Measurements from ENCODE around the gene WDR35. TPM values are rescaled to one million over a fixed set of nuclear protein-coding genes. Genes with fewer than 3 reads are reported as not detected.
A peak's percentile ranks its signal among the peaks of the same experiment; 100 is the strongest.

The WDR35 gene
- total RNA-seq, 1 experiment from 2014 or later: 15.5 TPM

DNA sequence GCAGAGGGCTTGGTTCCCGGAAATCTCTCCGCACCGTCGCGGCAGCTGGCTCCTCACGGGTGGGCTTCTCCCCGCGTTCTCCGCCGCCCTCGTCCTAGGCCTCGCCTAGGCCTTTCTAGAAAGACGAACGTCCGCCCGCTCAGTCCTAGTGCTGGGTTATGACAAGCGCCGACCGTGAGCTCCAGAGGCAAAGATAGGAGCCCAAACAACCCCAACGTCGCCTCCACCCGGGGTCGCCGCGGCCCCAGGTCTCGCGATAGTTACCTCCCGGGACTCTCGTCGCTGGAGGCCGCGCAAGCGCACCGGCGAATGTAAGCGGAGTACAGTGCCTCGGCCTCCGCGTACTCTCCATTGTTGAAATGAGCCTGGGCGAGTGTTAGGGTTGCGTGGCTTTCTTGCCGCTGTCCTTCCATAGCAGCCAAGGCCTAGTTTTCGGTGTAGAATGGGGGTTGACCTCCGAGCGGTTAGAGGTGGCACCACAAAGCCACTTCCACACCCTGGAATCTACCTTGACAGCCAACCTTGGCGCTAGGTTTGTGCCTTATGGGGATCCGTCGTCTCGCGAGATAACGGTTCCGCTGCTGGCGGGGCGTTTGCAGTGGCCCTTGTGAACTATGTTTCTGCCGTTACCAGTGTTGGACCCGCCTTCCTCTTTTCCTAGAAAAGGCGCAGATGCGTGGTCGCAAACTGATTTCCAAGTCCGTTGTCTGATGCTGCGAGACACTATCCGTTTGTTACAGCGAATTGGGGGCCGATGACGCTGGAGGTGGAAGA lies 88.3 kb downstream of the WDR35 start, which contains the start of gene TTC32 (continued):
- TF ChIP-seq ZNF671 (CRISPR knock-in tag; IDR thresholded peaks at IDR 0.05) (no peak), FOXJ3 (CRISPR knock-in tag; IDR thresholded peaks at IDR 0.05; ENCODE audit: borderline replicate concordance) (no peak), ZNF317 (CRISPR knock-in tag; IDR thresholded peaks at IDR 0.05; ENCODE audit: borderline replicate concordance, low read depth) (0 out of 2 replicates have a peak, but pooled peaks have one; percentile 19), CREB1 (CRISPR knock-in tag; IDR thresholded peaks at IDR 0.05) (no peak; the same call in 1 of the 2 replicates), HMGA2 (CRISPR knock-in tag; IDR thresholded peaks at IDR 0.05) (peak; percentile 13; the same call in 1 of the 2 replicates), ZNF263 (CRISPR knock-in tag; IDR thresholded peaks at IDR 0.05; ENCODE audit: low read depth) (no peak), CBFB (CRISPR knock-in tag; IDR thresholded peaks at IDR 0.05; ENCODE audit: low read depth) (no peak), TP53 (CRISPR knock-in tag; IDR thresholded peaks at IDR 0.05) (no peak), GRHL2 (CRISPR knock-in tag; IDR thresholded peaks at IDR 0.05; ENCODE audit: insufficient replicate concordance, severe bottlenecking) (no peak), ATF3 (CRISPR knock-in tag; conservative IDR thresholded peaks at IDR 0.05) (no peak), NR2C2 (CRISPR knock-in tag; IDR thresholded peaks at IDR 0.05) (no peak), KAT7 (CRISPR knock-in tag; IDR thresholded peaks at IDR 0.05; ENCODE audit: borderline replicate concordance) (0 out of 2 replicates have a peak, but pooled peaks have one; percentile 11), ESRRA (CRISPR knock-in tag; IDR thresholded peaks at IDR 0.05; ENCODE audit: borderline replicate concordance) (0 out of 2 replicates have a peak, but pooled peaks have one; percentile 60), ZNF396 (CRISPR knock-in tag; IDR thresholded peaks at IDR 0.05; ENCODE audit: borderline replicate concordance) (no peak), ETV6 (CRISPR knock-in tag; IDR thresholded peaks at IDR 0.05) (peak; percentile 12; the same call in 1 of the 2 replicates), MLX (CRISPR knock-in tag; IDR thresholded peaks at IDR 0.05) (peak; percentile 29; the same call in 1 of the 2 replicates), GABPB1 (CRISPR knock-in tag; IDR thresholded peaks at IDR 0.05) (0 out of 2 replicates have a peak, but pooled peaks have one; percentile 66)
- TF ChIP-seq, protein P1, sequence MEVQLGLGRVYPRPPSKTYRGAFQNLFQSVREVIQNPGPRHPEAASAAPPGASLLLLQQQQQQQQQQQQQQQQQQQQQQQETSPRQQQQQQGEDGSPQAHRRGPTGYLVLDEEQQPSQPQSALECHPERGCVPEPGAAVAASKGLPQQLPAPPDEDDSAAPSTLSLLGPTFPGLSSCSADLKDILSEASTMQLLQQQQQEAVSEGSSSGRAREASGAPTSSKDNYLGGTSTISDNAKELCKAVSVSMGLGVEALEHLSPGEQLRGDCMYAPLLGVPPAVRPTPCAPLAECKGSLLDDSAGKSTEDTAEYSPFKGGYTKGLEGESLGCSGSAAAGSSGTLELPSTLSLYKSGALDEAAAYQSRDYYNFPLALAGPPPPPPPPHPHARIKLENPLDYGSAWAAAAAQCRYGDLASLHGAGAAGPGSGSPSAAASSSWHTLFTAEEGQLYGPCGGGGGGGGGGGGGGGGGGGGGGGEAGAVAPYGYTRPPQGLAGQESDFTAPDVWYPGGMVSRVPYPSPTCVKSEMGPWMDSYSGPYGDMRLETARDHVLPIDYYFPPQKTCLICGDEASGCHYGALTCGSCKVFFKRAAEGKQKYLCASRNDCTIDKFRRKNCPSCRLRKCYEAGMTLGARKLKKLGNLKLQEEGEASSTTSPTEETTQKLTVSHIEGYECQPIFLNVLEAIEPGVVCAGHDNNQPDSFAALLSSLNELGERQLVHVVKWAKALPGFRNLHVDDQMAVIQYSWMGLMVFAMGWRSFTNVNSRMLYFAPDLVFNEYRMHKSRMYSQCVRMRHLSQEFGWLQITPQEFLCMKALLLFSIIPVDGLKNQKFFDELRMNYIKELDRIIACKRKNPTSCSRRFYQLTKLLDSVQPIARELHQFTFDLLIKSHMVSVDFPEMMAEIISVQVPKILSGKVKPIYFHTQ (CRISPR knock-in tag; IDR thresholded peaks at IDR 0.05): no peak

DNA sequence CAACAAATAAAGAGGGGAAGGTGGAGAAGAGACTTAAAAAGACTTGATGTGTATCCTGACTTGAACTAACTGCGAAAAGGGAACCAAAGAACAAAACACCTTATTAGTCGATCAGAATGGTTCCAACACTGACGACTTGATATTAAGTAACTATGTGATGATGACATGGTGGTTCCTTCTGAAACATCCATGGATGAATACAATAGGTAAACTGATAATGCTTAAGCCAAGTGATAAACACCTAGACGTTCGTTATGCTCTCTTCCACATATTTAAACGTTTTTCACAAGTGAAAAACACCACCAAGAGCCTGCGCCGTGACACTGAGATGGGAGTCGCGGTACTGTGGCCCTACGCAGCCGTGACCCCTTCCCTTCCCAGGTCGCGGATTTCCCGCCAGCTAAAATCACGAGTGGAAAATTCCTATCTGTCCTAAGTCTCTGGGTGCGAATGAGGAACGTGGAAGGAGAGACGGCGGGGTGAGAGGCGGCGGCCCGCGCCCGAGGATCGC lies 88.9 kb downstream of the WDR35 start:
- H3K27me3 Mint-ChIP-seq (ENCODE audit: low read depth): no peaks in the 10 kb centered on the region
- no peak for DNase-seq (ENCODE audit: low spot score)
- ATAC-seq: no peak
- TF ChIP-seq, protein P2, sequence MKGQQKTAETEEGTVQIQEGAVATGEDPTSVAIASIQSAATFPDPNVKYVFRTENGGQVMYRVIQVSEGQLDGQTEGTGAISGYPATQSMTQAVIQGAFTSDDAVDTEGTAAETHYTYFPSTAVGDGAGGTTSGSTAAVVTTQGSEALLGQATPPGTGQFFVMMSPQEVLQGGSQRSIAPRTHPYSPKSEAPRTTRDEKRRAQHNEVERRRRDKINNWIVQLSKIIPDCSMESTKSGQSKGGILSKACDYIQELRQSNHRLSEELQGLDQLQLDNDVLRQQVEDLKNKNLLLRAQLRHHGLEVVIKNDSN (CRISPR knock-in tag; IDR thresholded peaks at IDR 0.05): no peak
- TF ChIP-seq NFE2L1 (CRISPR knock-in tag; IDR thresholded peaks at IDR 0.05): no peak
- TF ChIP-seq, protein P3, sequence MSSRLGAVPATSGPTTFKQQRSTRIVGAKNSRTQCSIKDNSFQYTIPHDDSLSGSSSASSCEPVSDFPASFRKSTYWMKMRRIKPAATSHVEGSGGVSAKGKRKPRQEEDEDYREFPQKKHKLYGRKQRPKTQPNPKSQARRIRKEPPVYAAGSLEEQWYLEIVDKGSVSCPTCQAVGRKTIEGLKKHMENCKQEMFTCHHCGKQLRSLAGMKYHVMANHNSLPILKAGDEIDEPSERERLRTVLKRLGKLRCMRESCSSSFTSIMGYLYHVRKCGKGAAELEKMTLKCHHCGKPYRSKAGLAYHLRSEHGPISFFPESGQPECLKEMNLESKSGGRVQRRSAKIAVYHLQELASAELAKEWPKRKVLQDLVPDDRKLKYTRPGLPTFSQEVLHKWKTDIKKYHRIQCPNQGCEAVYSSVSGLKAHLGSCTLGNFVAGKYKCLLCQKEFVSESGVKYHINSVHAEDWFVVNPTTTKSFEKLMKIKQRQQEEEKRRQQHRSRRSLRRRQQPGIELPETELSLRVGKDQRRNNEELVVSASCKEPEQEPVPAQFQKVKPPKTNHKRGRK (CRISPR knock-in tag; IDR thresholded peaks at IDR 0.05; ENCODE audit: borderline replicate concordance): no peak
- TF ChIP-seq, protein P4, sequence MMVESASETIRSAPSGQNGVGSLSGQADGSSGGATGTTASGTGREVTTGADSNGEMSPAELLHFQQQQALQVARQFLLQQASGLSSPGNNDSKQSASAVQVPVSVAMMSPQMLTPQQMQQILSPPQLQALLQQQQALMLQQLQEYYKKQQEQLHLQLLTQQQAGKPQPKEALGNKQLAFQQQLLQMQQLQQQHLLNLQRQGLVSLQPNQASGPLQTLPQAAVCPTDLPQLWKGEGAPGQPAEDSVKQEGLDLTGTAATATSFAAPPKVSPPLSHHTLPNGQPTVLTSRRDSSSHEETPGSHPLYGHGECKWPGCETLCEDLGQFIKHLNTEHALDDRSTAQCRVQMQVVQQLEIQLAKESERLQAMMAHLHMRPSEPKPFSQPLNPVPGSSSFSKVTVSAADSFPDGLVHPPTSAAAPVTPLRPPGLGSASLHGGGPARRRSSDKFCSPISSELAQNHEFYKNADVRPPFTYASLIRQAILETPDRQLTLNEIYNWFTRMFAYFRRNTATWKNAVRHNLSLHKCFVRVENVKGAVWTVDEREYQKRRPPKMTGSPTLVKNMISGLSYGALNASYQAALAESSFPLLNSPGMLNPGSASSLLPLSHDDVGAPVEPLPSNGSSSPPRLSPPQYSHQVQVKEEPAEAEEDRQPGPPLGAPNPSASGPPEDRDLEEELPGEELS (CRISPR knock-in tag; IDR thresholded peaks at IDR 0.05): peak; percentile 16; the same call in 1 of the 2 replicates
- TF ChIP-seq ARID4B (CRISPR knock-in tag; IDR thresholded peaks at IDR 0.05; ENCODE audit: borderline replicate concordance): no peak

More for the DNA sequence above, 88.9 kb downstream of the WDR35 start:
- no peaks in the 10 kb centered on the region for H3K36me3 Mint-ChIP-seq
- H3K27ac Mint-ChIP-seq: peak overlapping the region; percentile 98
- peak overlapping the region; percentile 98 for H3K4me3 Mint-ChIP-seq
- H3K9me3 Mint-ChIP-seq: no peaks in the 10 kb centered on the region
- POLR2A ChIA-PET: interaction anchor here (0.6 to 1.1 kb wide), 3 partner anchors 11 to 89 kb away, joined by 3 to 4 read pairs (median 3); partner anchors contain the start of gene WDR35
- CTCF ChIA-PET: no interaction called here
- H3K4me1 Mint-ChIP-seq: peaks cover 15% of the 10 kb centered on the region
